HG02981 (cell line): ENCODE measurements around the gene PHLDA1.

ENCODE experiments used
- ATAC-seq: cut with Tn5 transposase; IDR thresholded peaks from one replicate; pipeline ENCODE4 v1.9.1; 2021; ENCODE audit warnings: mild to moderate bottlenecking, moderate library complexity; ENCODE audit not compliant: unreplicated experiment

Gene PHLDA1

DNA sequence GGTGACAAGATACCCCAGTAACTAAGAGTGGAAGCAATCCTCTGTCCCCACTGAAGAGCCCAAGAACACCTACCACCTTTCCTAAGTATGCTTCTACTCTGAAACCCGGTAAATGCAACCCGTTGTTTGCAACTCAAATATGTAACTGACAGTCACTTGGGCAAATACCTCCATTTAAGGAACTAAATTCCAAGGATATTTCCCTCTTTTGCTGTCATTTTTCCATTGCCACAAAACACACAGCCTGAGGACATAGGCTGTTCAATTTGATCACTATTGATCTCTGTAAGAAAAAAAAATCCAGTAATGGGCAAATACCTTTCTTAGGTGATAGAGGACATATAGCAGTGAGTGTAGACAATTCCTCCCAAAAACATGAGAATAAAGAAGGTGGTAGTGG lies 6.6 kb upstream of the PHLDA1 start:
- ATAC-seq: no peak

DNA sequence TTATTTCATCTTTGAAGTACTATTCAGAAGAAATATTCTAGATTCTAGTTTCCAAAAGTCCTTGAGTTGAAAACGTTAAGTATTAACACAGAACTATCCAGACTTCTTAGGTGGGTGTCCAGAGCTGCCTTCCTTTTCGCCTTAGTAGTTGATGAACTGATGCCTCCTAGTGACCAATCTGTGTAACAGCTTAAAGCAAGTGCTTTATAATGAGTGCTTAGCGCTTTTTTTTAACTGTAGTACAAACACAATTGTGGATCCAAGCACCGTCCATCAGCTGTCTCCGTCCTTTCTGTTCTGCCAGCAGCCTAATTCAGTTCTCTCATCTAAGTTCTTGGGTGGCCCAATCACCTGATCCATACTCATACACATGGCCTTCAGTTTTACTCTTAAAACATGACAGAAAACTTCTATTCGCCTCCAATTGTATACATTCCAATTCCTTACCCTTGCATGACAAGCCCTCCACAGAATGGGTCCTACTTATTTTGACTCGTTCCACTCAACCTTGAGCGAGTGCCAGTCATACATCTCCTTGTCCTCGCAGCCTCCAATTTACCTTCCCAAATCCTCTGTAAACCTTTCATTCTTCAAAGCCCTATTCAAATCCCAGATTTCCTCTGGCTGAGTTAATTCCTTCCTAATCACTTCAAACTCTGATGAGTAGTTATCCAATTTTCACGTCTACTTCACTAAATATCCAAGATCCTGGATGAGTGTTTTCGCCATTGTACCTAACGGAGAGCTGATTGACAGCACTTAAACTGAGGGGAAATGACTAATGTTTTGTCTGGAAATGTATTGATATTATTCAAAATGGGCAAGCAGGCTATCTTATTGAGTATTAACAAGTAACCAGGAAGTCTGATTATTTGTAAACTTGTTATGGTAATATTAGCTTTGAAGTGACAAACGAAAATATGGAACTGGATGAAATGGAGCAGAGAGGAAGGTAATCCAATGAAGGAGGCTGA lies 5.8 kb upstream of the PHLDA1 start:
- ATAC-seq: peak; percentile 74

DNA sequence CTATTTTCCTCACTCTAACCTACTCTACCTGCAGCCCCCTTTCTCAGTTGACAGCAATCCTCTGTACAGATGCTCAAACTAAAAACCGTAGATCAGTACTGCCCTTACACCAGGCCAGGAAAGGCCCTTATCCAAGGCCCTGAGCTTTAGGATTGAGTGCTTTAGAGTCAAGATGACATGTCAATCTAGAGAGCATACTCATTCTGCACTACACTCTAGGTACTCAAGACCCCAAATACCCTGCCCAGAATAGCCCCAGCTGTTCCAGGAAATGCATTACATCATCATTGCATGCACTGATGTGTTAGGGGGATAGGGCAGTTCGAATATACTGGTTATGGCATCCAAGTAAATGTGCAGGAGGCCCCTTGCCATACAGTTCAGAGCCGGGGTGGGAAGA lies 3.5 kb upstream of the PHLDA1 start:
- no peak for ATAC-seq

DNA sequence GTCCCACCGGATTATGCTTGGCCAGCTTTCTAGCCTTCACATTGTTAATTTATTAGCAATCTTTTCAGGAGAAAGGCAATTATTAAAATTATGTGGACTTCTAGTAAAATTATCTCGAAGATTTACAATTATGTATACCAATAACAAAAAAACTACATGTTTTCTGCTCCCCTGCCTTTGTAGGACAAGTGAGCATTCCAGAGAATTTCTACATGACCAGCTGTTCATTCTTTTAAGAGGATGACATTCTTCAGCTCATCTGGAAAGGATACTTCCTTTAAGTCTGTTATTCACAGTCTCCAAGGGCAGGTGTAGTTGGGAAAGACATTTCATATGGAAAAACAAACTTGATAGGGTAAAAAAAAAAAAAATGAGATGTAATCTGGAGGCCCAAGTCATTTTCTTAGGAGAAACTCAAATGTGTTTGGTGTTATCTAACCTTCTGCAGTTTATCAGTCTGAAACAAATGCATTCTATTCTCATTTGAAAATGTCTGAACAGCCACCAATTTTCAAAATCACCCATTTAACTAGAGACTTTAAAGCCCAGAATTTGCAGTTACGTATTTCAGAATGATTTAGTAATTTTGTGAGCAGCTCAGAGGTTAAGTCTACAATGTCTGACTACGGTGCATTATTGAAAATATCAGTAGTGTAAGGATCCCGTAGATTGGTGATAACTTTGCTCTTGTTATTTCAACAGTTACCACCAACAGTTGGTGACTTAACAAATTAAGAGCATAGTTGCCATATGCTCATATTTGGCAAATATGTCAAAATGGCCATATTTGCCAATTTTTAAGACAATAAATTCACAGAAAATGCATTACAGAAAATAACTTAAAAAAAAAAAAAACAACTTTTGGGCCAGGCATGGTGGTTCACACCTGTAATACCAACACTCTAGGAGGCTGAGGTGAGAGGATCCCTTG lies 1.8 kb upstream of the PHLDA1 start:
- ATAC-seq: no peak

DNA sequence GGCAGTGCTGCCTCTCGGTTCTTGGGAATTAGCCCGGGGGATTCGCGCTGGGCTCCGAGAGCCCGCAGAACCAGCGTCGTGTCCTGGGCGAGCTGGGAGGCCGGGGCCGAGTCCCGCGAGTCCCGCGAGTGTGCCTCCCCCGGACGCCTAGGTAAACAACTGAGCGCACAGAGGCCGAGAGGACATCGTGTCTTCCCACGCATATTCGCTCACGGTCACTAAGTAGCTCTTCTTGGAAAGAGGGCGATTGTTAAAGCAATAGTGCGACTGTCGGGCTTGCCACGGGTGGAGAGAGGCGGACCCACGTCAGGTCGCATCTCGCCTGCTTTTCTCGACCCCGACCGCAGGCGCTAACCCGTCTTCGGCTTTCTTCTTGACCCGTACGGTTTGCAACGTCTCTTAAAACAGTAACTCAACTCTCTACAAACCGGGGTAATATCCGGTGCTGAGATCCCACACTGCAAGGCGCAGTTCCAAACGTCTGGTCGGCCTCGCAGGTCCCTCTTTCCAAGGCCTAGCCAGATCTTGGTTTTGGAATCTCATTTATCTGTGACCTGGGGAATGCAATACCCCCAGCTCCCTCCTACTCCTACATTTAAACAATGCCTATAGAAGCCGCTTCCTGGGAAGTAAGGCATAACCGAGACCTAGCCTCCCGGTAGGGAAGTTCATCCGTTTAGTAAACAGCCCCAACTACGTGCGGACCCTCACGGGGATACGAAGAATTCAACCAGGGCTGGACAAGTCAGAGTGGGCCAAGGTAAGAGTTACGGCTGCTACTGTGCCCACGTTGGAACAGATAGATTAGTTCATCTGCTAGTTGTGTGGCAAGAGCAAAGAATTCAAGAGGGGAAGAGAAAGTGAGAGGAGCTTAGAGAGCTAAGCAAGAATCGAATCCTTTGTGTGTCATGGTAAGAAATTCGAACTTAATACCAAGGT lies 736 bp upstream of the PHLDA1 start:
- peak; percentile 17 for ATAC-seq

DNA sequence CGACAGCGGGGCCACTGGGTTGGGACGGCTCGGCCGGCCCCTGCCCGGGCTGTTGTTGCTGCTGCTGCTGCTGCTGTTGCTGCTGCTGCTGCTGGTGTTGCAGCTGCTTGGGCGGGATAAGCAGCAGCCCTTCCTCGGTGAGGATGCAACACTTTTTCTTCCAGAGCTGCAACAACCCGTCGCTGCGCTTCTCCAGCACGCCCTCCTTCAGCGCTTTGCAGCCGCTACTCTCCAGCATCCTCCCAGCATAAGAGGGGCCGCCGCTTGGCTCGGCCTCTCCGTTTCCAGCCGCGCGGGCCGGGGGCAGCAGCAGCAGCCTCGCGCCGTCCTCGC lies 529 bp downstream of the PHLDA1 start:
- no peak for ATAC-seq

DNA sequence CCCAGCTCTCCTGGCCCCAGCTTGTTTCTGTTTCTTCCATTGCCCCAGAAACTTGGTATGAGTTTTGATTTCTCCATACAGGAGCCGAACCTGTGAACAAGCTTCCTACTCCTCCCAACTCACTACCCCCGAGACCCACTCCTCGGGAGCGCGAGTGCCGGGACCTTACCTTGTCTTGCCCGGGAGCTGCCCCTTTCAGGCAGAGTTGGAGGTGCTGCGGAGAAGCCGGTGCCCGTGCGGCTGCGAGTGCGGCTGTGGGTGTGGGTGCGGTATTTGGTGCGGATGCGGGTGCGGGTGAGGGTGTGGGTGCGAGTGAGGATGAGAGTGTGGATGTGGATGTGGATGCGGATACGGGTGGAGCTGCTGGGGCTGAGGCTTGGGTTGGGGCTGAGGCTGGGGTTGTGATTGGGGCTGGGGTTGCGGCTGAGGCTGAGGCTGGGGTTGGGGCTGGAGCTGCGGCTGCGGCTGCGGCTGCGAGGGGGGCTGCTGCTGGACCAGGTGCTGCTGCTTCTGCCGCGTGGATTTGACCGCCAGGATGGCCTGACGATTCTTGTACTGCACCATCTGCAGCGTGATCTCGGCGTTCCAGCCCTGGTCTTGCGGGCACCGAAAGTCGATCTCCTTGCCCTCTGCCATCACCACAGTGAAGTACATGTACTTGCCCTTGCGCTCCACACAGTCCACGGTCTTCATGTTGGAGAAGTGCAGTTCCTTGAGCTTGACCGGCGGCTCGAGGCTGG lies 1.1 kb downstream of the PHLDA1 start:
- peak; percentile 9 for ATAC-seq

DNA sequence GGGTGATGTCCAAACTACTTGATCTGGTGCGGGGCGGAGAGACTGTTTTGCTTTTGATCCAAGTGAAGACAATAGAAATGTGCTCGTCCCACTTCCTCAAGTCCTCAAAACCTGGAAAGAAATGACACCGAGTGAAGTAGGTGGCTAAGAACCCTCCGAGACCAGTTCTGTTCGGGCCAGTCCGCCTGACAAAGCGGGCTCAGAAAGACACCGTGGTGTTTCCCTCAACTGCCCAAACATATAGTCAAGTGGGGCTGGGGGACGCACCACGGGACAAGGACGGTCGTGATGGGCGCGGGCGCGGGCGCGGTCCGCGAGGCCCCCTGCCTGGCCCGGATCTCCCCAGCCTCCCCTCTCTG lies 1.6 kb downstream of the PHLDA1 start:
- no peak for ATAC-seq

DNA sequence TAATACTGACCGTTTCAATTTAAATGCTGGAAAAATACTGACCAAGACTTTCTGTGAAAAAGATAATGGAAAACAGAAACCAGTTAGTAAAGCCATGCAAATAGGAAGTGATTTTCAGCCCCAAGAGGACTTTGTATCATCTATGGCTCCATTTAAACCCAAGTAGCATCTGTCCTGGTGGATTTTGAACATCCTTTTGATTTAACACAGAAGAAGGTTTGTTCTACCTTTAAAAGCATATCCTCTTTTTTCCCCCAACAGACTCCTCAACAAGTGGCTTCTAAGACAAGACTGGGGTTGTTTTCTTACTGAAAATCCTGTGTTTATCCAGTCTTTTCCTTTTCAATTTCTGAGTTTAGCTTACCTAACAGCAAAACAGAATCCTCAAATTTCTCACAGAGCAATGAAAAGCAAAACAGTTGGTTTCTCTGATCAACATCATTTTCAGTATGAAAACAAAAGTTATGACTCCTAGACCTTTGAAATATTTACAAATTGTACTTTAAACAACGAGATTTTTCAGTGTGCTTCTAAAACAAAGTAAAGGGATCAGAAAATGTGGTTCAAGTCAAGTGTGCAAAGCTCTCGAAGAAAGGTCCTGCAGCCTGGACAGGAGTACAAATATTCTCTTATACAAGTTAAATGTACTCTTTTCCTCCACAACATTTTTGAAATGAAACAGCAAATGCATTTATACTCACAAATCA lies 2.9 kb downstream of the PHLDA1 start:
- ATAC-seq: no peak

DNA sequence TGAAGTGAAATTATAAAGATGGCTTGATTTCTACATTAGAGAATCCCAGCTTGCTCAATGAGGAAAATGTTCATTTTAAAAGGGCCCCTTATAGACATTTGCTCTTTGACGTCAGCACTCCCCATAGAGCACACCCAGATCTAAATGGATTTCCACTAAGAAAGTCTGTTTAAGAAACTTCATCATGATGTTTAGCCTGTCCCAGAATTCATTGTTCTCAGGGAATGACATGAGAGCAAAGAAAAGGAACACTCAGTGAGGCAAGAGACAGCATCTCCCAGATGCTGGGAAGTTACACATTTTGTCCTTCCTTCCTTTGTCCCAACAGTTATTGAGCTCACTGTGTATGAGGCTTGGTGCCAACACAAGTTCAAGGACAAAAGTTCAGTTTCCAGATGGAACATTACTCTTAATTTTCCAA lies 4.9 kb downstream of the PHLDA1 start:
- no peak for ATAC-seq

DNA sequence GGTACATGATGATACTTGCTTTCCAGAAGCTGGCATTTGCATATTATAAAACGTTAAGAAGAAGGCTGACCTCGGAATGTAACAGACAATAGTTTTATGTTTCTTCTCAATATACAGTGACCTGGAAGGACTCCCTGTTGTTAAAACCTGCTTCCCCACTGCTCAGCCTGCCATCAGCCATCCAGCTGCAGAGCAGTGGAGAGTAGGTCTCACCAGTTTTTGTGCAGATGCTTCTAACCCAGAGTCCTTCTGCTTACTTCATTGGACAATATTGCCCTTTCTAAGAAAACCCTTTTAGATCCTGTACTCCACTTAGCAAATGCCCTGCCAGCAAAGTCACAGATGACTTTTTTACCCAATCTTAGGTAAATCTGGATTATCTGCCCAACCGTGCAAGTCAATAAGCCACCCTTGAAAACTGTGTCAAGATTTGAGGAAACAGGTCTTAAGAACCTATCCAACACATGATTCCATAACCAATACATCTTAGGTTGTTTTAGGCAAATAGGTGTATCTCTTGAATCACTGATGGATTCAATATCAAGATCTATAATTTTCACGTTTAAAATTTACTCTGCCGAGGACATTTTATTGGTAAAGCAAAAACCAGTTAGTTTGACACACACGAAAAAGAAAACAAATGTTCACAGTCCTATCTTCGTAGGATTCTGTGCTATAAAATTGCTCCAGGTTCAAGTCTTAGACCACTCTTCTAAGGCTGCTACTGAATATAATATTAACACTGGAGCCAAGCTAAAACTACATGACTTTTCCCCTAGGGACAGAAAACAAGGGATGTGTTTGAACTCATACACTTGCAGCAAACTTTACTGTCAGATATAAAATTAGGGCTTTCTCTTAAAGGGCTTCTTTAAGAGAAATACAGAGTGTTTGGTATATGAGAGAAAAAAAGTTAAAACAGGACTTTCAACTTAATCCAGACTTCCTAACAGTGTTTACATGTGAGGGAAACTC lies 5.7 kb downstream of the PHLDA1 start:
- no peak for ATAC-seq

DNA sequence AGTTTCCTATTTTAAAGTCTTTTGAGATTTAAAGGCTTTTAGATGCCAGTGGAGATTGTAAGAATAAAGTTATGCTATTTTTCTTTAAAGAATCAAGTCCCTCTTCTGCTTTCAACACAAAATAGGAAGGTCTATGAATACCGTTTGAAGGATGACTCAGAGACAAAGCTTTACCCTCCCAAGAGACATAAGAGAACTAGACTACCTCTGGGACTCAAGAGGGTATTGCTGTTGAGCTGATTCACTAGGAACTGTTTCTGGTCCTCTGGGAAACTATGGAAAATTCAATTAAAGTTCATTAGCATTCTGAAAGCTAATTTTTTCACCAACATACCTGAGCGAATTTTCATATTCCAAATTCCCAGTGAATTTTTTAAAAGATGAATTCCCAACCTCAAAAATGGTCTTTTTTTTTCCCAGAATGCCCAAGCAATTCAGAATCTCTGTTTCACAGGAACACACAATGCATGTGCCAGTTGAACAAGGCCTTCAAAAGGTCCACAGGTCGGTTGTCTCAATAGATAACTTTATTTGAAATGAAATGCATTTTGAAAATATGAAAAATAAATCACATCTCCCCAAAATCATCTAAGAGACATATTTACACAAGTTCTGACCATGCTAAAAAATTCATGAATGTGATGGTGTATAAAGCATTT lies 6.5 kb downstream of the PHLDA1 start:
- no peak for ATAC-seq

DNA sequence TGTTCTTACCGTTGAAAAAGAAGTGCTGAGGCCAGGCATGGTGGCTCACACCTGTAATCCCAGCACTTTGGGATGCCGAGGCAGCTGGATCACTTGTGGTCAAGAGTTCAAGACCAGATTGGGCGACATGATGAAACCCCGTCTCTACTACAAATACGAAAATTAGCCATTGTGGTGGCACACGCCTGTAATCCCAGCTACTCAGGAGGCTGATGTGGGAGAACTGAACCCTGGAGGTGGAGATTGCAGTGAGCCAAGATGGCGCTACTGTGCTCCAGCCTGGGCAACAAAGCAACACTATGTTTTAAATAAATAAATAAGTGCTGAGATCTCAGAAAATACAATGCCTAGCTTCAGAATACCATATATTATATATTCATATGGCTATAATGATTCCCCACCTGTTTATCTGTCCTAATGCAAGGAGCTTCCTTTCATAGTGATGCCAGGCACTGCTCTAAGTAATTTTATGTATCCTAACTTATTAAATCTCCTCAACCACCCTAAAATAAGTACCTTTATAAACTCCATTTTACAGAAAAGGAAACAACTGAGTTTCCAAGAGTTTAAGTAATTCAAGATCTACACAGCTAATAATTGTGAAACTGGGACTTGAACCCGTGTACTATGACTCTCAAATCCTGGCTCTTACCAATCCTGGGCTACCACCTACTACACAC lies 7.3 kb downstream of the PHLDA1 start:
- ATAC-seq: no peak

DNA sequence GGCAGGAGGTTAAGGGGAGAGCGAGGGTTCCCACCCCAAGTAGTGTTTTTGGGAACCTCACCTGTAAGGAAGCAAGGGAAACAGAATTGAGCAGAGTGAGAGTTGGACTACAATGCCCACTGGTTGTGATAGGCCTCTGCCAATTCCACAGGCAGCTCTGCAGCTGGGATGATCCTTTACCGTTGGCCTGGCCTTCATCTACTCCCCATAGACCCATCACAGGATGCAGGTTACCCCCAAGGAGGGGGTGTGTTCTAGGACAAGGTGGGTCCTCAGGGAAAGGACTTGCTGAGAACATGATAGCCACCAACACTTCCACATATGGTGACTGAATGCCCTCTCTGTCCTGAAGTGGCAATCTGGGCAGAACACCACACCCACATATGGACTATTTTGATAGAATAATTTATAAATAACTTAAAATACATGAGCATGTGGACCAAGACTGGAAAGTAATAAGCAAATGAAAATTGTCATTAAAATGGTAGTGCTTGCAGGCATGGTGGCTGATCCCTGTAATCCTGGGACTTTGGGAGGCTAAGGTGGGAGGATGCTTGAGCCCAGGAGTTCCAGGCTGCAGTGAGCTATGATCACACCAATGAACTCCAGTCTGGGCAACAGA lies 8.4 kb downstream of the PHLDA1 start:
- ATAC-seq: no peak

DNA sequence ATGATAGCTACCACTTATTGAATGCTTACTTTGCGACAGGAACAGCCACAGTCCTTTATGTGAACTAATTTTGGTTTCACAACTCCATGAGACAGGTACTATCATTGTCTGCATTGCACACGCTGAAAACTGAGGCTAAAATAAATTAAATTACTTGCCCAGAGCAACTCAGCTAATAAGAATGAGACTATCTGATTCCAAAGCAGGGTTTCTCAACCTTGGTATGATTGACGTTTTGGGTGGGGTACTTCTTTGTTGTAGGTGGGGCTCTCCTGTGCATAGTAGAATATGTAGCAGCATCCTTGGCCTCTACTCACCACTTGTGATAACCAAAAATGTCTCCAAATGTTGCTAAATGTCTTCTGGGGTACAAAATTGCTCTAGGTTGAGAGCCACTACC lies 9.1 kb downstream of the PHLDA1 start:
- ATAC-seq: no peak

DNA sequence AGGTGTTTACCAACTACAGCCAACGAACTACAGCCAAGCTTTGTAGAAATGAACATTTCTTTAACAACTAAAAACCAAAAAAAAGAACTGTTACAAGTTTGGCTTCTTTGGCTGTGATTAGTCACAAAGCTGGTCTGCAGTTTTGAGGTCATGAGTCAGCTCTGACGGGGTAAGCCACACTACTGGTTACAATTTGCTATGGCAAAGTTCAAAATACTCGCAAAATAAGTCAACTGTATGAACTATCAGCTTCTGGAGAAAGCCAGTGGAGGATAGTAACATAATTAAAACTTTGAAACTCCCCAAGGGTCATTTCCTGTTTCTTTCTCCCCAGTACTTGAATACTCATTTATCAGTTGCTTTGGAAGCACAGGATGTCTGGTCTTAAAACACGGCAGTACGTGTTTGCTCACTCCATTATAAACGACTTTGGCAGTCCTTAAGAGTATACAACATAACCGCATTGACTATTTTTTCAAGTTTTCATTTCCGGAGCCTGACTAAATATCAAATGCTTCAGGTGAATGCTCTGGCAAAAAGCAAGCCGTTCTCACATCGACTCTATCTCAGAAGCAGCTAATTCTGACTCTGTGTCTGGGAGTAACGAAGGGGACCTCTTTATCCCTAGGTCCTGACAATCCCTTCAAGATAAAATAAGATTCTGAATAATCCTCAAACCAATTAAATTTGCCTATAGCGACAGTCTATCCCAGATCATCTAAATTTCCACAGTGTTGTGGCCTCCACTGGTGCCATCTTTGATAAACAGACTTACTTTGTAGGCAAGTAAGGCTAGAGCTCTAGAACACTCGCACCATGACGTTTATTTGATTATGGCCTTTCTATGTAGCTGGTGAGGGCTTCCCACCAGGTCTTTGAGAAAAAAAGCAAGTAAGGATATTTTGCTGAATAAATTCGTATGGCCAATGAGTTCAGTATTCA lies 10.6 kb downstream of the PHLDA1 start:
- peak; percentile 74 for ATAC-seq
